Measurements from ENCODE around the gene PCIF1. TPM values are rescaled to one million over a fixed set of nuclear protein-coding genes. Genes with fewer than 3 reads are reported as not detected.

Gene PCIF1
- total RNA-seq, 1 experiment from 2014 or later = 35.3 TPM

DNA sequence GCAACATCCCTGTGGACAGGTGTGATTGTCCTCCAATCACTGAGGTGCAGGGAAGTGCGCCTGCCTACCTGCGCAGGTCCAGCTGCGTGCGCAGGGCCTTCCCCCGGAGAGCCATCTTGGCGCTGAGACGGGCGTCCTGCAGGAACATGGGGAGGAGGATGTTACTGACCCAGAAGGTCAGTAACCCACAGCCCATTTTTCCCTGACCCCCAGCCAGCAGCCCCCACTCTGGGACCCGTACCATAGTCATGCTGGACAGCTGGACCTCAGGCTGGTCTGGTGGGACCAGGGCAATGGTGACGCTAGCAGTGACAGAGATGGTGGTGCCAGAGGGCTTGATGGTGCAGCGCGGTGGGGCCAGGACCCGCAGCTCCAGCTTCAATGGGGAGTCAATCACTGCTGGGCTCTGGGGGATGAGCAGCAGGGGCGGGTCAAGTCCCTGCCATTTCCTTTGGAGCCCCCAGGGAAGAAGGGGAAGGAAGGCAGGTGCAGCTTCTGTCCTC, 32.2 kb upstream of the PCIF1 start:
- ChIA-PET POLR2A (ENCODE audit: unreplicated experiment) (no interaction called here), CTCF (no interaction called here)
- intact Hi-C loops (cut with micrococcal nuclease; ENCODE audit: unreplicated experiment) = no loop called here
- Histone ChIP-seq H3K9me2 (ENCODE audit: insufficient read depth) (no peaks in the 10 kb centered on the region), H3K36me3 (ENCODE audit: low read depth) (peaks cover 17% of the 10 kb centered on the region), H3K27ac (no peak overlapping the region), H3K79me2 (ENCODE audit: low read depth) (no peaks in the 10 kb centered on the region), H3K9me3 (ENCODE audit: insufficient read depth, low read depth) (no peaks in the 10 kb centered on the region), H3F3A (ENCODE audit: insufficient read depth, low read depth) (peaks cover 48% of the 10 kb centered on the region), H3K4me1 (replicated peaks; ENCODE audit: insufficient read depth) (peaks cover 18% of the 10 kb centered on the region), H3K4me2 (no peak overlapping the region), H3K4me3 (no peak overlapping the region), H4K20me1 (ENCODE audit: insufficient read depth) (peaks cover 9% of the 10 kb centered on the region), H2AFZ (no peak overlapping the region), H3K27me3 (ENCODE audit: insufficient read depth, low read depth) (no peaks in the 10 kb centered on the region)
- no peak for DNase-seq
- no peak for TF ChIP-seq EZH2 (IDR thresholded peaks at IDR 0.05; ENCODE audit: low read depth)
- TF ChIP-seq, protein P1, sequence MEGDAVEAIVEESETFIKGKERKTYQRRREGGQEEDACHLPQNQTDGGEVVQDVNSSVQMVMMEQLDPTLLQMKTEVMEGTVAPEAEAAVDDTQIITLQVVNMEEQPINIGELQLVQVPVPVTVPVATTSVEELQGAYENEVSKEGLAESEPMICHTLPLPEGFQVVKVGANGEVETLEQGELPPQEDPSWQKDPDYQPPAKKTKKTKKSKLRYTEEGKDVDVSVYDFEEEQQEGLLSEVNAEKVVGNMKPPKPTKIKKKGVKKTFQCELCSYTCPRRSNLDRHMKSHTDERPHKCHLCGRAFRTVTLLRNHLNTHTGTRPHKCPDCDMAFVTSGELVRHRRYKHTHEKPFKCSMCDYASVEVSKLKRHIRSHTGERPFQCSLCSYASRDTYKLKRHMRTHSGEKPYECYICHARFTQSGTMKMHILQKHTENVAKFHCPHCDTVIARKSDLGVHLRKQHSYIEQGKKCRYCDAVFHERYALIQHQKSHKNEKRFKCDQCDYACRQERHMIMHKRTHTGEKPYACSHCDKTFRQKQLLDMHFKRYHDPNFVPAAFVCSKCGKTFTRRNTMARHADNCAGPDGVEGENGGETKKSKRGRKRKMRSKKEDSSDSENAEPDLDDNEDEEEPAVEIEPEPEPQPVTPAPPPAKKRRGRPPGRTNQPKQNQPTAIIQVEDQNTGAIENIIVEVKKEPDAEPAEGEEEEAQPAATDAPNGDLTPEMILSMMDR (conservative IDR thresholded peaks at IDR 0.05) = no peak
- BruUV-seq (replicated peaks) = no TSS peak

DNA sequence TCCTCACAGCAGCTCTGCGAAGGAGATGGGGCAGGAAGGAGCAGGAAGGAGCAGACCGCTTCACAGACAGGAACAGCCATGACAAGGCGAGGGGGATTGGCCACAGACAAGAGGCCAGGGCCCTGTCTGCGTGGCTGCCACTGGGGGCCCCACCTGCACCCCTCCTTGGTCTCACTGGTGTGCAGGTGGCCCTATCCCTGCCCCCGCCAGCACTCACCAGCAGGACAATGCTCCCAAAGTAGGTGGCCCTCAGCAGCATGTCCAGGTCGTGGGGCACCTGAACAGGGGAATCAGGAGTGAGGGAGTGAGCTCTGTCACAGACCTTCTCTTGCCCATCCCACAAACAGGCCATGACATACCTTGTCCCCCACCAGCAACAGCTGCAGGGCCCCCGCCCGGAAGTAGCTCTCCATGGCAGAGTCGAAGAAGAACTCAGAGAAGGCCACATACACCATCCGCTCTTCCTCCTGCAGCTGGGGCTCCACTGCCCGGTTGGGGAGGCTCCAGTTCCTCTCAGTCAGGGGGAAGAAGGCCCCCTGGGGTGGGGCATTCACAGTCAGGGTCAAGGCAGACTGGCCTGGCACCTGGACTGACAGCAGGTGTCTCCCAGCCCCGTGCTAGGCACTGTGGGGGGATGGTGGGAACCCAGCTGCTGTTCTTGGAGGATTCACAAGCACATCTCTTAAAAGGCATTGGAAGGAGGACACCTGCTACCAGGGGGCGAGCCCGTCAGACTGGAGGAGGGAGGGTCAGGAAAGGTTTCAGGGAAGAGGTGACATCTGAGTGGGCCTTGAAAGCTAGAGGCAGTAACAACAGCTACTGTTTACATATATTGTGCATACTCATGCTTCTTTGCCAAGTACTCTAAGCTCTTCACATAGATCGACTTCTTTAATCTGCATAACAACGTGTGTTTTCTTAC, 29.6 kb upstream of the PCIF1 start:
- H3K4me2 ChIP-seq = peak overlapping the region; percentile 49
- H3F3A ChIP-seq (ENCODE audit: insufficient read depth, low read depth) = peaks cover 47% of the 10 kb centered on the region
- DNase-seq = no peak
- no peaks in the 10 kb centered on the region for H3K9me3 ChIP-seq (ENCODE audit: insufficient read depth, low read depth)
- H3K4me1 ChIP-seq (replicated peaks; ENCODE audit: insufficient read depth) = peaks cover 18% of the 10 kb centered on the region
- no peak overlapping the region for H3K4me3 ChIP-seq
- no peaks in the 10 kb centered on the region for H3K9me2 ChIP-seq (ENCODE audit: insufficient read depth)
- POLR2A ChIA-PET (ENCODE audit: unreplicated experiment) = interaction anchor here (0.5 to 0.7 kb wide), 7 partner anchors 21 to 945 kb away, joined by 3 to 11 read pairs (median 3); no protein-coding TSS in a partner anchor
- H4K20me1 ChIP-seq (ENCODE audit: insufficient read depth) = peaks cover 9% of the 10 kb centered on the region
- peaks cover 6% of the 10 kb centered on the region; the same call in 1 of the 2 replicates for H3K79me2 ChIP-seq (ENCODE audit: low read depth)
- BruUV-seq (replicated peaks) = no TSS peak
- no peak for TF ChIP-seq EZH2 (IDR thresholded peaks at IDR 0.05; ENCODE audit: low read depth)
- TF ChIP-seq, protein P1 (conservative IDR thresholded peaks at IDR 0.05) = no peak
- H3K36me3 ChIP-seq (ENCODE audit: low read depth) = peaks cover 19% of the 10 kb centered on the region
- peak overlapping the region; percentile 65 for H3K27ac ChIP-seq
- CTCF ChIA-PET = interaction anchor here (0.7 kb wide), 1 partner anchor 14 kb away, joined by 3 read pairs; the partner anchor contains the start of genes CTSA and NEURL2
- H2AFZ ChIP-seq = no peak overlapping the region
- no peaks in the 10 kb centered on the region for H3K27me3 ChIP-seq (ENCODE audit: insufficient read depth, low read depth)
- intact Hi-C loops (cut with micrococcal nuclease; ENCODE audit: unreplicated experiment) = no loop called here

GRCh38 chr20:45905505-45906079, 28.9 kb upstream of the PCIF1 start:
- H3F3A ChIP-seq (ENCODE audit: insufficient read depth, low read depth) = peaks cover 47% of the 10 kb centered on the region
- no peak overlapping the region for H3K4me3 ChIP-seq
- intact Hi-C loops (cut with micrococcal nuclease; ENCODE audit: unreplicated experiment) = no loop called here
- BruUV-seq (replicated peaks) = no TSS peak
- ChIA-PET CTCF (no interaction called here), POLR2A (ENCODE audit: unreplicated experiment) (interaction anchor here (0.5 to 0.7 kb wide), 10 partner anchors 21 to 946 kb away, joined by 3 to 11 read pairs (median 3); partner anchors contain the start of gene ZSWIM1)
- H3K4me2 ChIP-seq = peak overlapping the region; percentile 49
- no peaks in the 10 kb centered on the region for H3K27me3 ChIP-seq (ENCODE audit: insufficient read depth, low read depth)
- peaks cover 6% of the 10 kb centered on the region; the same call in 1 of the 2 replicates for H3K79me2 ChIP-seq (ENCODE audit: low read depth)
- H3K9me2 ChIP-seq (ENCODE audit: insufficient read depth) = no peaks in the 10 kb centered on the region
- TF ChIP-seq, protein P1 (conservative IDR thresholded peaks at IDR 0.05) = no peak
- TF ChIP-seq EZH2 (IDR thresholded peaks at IDR 0.05; ENCODE audit: low read depth) = no peak
- H3K27ac ChIP-seq = peak overlapping the region; percentile 65
- H3K4me1 ChIP-seq (replicated peaks; ENCODE audit: insufficient read depth) = peaks cover 18% of the 10 kb centered on the region
- H3K36me3 ChIP-seq (ENCODE audit: low read depth) = peaks cover 17% of the 10 kb centered on the region
- no peak overlapping the region for H2AFZ ChIP-seq
- H4K20me1 ChIP-seq (ENCODE audit: insufficient read depth) = peaks cover 9% of the 10 kb centered on the region
- peak; percentile 66 to 95 for DNase-seq
- no peaks in the 10 kb centered on the region for H3K9me3 ChIP-seq (ENCODE audit: insufficient read depth, low read depth)
